D721Med (cell line): ENCODE data around the gene CLDN20.

ENCODE experiments used
- DNase-seq: peaks from one replicate; pipeline ENCODE4 v3.0.0; 2011; ENCODE audit warnings: low spot score; ENCODE audit not compliant: insufficient read length
- FAIRE-seq: peaks from 2 replicates; lab custom pipeline; 2011; peaks lifted over from hg19 to GRCh38; lab: Jason Lieb, UNC
- CTCF ChIP-seq: IDR thresholded peaks from 2 replicates; pipeline ENCODE4 v1.5.1; 2012; ENCODE audit warnings: mild to moderate bottlenecking, control low read depth; ENCODE audit not compliant: insufficient read depth; ENCODE audit errors: missing control alignments

The CLDN20 gene

GRCh38 chr6:155314773-155315515 lies 51.1 kb downstream of the CLDN20 start:
- FAIRE-seq (peak; percentile 97), DNase-seq (no peak)
- TF ChIP-seq CTCF, result no peak

- no peak for TF ChIP-seq CTCF
- DNase-seq (no peak), FAIRE-seq (peak; percentile 68)
Observed at GRCh38 chr6:155315516-155315871, 51.7 kb downstream of the CLDN20 start.

- no peak for TF ChIP-seq CTCF
- peak; percentile 76 for FAIRE-seq
- no peak for DNase-seq
Observed at GRCh38 chr6:155316419-155316818, 52.6 kb downstream of the CLDN20 start.

- FAIRE-seq (no peak), DNase-seq (no peak)
- TF ChIP-seq CTCF, result peak; percentile 11
Observed at GRCh38 chr6:155317186-155317585, 53.4 kb downstream of the CLDN20 start.

- TF ChIP-seq CTCF, result no peak
- FAIRE-seq (no peak), DNase-seq (no peak)
Observed at GRCh38 chr6:155319902-155320301, 56.1 kb downstream of the CLDN20 start.

- FAIRE-seq, result no peak
- DNase-seq, result no peak
- TF ChIP-seq CTCF, result no peak
Observed at GRCh38 chr6:155324172-155324571, 60.4 kb downstream of the CLDN20 start.

GRCh38 chr6:155324993-155325392 lies 61.2 kb downstream of the CLDN20 start:
- FAIRE-seq (no peak), DNase-seq (no peak)
- TF ChIP-seq CTCF, result no peak
